SK-MEL-5 (cell line): ENCODE data around the gene RNF144A. TPM values are rescaled to one million over a fixed set of nuclear protein-coding genes. Genes with fewer than 3 reads are reported as not detected.

Experiments used
- DNase-seq: peaks from one replicate; pipeline ENCODE4 v3.0.0-alpha.2; 2016; ENCODE audit warnings: low read depth, low spot score
- in situ Hi-C: cut with HindIII; loops from 2 replicates; pipeline ENCODE4 v1.10.0; 2016; ENCODE audit warnings: low sequenced_read_pairs, high pct_unique_total_duplicates, low pct_unique_long_range_greater_than_20kb
- total RNA-seq: library from RNA; depleted of rRNA; stranded (reverse); fragments of >200 nt; shearing (Covaris generic); gene quantifications from 2 replicates; pipeline ENCODE4 v1.2.3, GENCODE V29; 2014

Gene RNF144A
- total RNA-seq, 1 experiment from 2014 or later = 83.1 TPM

DNA sequence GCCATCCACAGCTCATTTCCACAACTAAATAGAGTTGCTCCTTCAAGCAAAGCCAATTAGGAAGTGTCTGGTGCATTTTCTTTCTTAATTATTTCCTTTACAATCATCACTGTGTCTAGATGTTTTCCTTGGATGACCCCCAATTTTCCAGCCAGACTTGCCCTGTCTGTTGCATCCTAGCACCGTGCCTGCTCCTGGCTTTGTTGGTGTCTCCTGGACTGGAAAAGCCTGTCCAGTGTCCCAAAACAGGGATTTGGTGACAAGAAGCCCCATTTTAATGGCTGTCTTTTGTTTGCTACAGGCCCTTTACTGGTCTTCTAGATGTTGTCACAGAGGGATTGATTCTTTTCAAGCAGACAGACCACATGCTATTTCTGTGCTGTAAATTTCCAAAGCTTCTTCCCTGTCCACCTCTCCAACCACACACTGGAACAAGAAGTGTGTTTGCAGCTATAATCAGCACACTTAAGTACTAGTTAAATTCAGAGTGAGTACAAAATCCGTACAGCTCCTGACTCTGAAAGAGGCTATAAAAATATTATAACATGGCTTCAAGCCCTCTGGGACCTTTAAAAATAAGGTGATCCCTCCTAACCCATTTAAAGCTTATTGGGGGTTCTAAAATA is 38.4 kb downstream of the RNF144A start:
- in situ Hi-C loops = no loop called here

DNA sequence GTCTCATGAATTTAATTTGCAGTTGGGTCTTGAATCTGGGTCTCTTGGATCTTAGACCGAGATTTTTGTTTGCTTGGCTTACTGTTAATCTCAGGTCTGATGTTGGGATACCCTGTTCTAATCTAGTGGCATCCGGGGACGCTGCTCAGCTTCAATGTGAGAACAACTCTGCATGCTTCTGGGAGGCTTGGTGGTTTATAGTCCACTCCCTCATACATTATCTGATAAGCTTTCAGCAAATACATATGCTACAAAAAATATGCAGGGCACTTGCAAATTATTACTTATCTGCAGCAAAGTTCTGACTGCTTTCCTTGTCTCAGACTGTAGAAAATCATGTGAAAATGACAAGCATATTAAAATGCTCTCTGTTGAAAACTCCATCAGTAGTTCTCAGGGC is 39.4 kb downstream of the RNF144A start:
- DNase-seq = no peak
- in situ Hi-C loops = no loop called here

More for the DNA sequence above, 38.4 kb downstream of the RNF144A start:
- DNase-seq = no peak

DNA sequence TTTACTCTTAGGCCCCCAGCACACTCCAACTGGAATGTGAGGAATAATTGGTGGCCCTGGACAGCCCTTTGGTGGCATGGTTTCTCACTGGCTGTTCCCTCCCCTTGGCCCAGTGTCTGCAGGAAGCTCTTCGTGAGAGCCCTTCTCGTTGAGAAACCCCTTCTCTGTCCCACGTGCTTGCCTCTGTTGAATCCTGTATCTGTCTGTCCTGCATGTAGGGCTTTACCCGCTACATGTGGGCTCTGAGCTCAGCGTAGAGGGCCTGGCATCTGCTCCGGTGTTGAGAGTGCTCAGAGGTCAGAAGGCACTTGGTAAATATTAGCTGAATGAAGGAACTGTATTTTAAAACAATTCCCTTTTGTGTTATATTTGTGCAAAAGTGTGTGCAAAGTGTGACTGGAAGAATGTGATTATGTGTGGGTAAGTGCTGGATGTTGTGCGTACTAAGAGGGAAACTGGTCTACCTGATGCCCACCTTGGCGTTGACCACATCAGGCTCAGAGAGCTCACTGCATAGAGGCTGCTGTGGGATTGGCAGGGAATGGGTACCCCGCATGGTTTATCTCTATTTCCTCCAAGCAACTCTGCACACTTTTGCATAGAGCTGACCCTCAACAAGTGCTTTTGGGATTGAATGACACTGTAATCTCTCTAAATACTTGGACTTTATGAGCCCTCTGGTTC is 40.0 kb downstream of the RNF144A start:
- DNase-seq = no peak
- in situ Hi-C loops = no loop called here

DNA sequence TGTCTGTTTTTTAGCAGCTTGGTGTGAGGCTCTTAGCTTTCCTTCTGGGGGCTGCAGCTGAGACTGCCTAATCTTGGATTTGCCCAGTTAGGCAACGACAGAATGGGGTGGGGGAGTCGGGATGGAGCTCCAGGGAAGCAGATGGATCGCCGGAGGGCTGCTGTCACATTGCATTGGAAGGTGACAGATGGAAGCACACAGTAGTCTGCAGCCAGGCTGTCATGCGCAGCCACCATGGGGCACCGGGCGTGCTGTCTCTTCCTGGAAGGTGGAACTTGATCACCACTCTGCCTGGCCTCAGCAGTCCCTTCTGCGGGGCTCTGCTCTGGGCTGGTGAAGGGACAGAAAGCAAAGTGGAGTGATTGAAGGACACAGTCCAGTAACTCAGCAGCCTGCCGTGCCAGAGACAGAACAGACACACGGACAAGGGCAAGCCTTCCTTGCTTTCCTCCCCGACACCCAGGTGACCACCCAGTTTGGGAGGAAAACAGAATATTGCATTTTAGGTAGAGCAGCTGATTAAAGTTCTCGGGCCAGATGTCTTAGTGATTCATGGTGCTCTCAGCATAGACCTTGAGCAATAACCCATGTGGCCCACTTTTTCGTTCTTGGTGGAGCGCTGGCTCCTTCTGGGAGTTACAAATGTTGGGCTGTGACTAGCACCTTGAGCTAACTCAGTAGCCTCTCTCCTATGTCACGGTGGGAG is 40.9 kb downstream of the RNF144A start:
- DNase-seq = no peak

DNA sequence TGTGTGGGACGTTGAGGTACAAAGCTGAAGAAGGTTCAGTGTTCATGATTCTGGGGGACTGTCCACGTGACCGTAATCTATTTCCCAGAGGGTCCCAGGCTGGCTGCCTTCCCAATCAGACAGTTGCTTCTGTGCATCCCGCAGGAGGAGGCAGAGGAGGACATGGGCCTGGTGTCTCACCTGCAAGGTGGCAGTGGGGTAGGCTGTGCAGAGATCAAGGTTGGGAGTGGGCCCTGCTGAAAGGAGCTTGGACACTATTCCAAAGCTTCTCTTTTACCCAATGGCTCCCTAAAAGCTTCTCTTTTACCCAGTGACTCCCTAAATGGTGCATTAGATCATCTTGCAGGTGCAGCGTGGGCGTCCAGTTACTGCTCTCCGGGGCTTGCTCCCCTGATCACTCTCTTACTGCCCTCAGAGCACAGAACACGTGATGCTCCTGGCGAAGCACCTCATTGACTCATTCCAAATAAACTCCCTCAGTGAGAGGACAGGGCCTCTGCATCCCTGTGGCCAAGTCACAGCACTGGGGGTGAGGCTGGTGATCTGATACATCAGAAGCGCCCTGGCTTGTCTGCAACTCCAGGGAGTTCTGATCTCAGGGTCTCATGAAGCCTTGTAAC is 41.5 kb downstream of the RNF144A start:
- in situ Hi-C loops = no loop called here
- DNase-seq = no peak

More for the DNA sequence above, 40.9 kb downstream of the RNF144A start:
- in situ Hi-C loops = no loop called here

DNA sequence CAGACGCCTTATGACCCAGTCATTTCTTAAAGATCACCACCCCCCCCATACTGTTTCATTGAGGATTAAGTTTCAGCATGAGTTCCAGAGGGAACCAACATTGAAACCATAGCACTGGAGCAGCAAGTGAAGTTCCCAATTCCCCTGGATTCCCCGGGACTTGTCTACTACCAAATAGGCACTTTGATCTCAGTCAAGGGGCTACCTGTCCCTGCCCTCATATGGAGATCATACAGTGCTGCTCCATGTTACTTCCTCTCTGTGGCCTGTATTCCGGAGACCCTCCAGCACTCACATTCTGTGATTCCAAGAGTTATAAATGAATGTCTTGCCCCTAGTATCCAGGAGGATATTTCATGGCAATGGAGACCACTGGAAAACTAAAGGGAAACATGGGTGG is 42.5 kb downstream of the RNF144A start:
- DNase-seq = no peak
- in situ Hi-C loops = no loop called here

DNA sequence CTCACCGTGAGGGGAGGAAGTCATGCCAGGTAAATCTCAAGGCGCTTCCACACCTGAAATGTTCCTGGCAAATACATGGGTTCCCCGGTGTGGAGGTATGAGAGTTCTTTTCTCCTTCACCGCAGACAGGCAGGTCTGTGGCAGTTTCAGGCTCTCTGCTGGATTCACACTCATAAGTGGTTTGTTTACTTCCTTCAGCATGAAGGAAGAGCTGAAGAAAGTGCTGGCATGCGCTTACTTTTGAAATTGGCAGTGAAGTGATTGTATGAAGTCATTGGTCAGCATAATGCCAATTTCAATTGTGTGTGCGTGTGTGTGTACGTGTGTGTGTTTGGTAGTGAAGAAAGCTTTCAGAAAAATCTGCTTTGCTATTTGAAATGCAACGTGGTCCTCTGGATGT is 43.4 kb downstream of the RNF144A start:
- DNase-seq = no peak
- in situ Hi-C loops = no loop called here

DNA sequence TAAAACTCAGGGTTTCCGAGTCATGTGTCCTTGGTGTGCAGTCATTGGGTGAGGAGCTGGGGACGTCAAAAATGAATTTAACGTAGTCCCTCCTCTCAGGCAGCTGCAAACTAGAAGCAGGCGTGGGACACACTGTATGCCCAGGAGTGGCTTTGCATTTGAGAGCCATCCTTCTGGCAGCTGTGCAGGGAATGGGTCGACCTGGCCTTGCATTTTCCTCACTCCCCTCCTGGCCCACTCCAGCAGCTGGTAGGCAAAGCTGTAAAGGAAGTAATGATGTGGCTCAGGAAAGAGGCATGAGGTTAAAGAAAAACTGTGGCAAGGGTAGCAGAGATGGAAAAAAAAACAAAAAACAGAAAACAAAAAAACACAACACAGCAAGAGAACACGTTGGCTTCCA is 46.5 kb downstream of the RNF144A start:
- in situ Hi-C loops = no loop called here
- DNase-seq = no peak

DNA sequence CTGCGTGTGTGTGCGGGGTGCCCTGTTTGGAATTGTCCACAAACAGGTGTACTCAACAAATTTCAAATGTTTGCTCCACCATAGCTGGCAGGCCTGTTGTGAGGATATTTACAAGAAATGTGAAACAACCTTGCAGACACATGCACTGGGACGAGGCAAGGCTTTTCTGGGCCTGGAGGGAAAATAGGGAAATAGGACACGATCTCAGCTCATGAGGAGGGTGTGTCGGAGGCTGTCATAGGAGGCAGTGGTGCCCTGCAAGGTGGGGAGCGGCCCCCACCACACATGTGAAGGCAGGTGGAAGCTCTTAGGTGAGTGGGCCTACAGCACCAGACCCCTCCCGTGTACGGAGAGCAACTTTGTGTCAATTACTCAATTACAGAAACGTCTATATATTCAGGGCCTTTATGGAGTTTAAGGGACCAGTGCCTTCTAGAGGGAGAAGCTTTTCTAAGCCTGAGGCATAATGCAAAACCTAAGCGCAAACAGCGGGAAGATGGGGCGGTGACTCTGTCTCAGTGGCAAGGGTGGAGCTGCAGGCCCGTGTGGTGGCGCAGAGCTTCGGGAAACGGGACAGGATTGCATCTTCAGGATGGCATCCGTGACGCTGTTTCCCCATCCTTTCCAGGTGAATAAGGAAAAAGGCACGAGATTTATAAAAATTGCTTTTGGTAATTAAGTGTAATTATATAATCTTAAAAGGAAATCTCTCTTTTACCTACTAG is 48.0 kb downstream of the RNF144A start:
- in situ Hi-C loops = no loop called here

DNA sequence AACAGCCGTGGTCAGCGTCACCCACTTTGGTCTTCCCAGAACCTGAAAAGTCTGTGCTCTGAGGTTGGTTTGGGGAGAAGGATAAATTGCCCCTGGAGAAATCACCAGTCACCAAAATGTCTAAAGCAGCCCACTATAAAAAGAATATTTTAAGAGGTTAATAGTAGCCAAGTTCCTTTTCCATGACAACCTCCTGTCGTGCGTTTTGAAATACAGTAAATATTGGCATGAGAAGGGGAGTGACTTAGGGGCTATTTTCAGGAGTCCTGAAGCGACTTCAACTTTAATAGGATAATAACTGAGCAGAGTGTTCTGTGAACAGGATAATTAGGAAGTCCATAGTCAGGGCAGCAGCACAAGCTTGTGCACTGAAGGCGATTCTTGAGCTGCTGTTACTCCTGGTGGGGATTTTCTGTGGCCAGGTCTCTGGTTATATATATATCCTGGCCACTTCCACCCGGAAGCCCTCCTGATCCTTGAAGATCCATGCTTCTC is 49.3 kb downstream of the RNF144A start:
- in situ Hi-C loops = no loop called here

More for the DNA sequence above, 48.0 kb downstream of the RNF144A start:
- DNase-seq = no peak

DNA sequence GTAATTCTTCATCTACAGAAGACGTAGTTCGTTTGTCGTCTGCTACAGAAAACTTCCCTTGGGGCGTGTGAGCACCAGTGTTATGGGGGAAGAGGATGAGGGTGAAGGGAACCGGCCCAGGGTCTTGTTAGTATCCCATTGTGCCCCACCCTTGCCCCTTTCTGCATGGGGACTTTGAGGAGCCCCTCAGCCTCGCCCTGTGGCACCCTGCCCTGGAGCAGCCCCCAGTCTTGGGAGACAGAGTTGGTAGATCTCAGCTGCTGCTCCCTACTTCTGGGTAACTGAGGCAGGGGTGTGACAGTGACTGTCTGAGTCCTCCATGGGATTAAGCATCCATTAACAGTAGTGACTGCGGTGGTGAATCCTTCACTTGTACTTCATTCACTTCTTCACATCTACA is 50.1 kb downstream of the RNF144A start:
- in situ Hi-C loops = no loop called here
- no peak for DNase-seq

More for the DNA sequence above, 49.3 kb downstream of the RNF144A start:
- DNase-seq = no peak

DNA sequence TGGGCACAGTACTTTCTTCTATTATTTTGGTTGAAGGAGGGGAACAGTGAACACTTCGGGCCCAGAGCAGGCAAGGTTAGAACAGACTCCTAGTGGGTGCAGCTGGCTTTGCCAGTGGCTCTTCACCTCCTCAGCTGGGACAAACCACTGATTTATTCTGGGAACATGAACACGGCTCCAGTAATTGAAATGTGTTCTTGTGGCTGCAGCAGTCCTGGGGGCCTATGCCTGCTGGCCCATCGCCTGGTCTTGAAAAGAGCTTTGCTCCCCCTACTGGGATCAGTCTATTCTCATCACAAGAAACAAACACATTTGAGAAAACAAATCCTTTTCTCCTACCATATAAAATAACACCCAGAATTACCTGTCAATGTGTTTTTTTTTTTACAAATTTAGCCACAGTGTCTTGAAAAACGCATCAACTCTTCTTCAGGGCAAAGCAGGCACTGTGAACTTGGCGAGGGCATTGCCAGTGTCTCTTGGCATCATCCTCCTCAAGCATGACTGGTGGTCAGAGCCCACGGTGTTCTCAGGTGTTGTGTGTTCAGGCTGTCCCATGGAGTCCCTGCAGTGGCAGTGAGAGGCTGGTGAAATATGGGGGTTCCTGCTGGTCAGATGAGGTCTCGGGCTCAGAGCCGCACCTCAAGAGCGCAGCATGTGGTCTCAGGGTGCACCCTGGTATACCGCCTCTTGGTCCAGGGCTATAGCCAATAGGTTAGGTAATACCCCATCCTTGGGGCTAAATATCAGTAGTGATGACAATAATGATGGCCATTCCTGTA is 51.3 kb downstream of the RNF144A start:
- in situ Hi-C loops = no loop called here
- peak; percentile 56 for DNase-seq

DNA sequence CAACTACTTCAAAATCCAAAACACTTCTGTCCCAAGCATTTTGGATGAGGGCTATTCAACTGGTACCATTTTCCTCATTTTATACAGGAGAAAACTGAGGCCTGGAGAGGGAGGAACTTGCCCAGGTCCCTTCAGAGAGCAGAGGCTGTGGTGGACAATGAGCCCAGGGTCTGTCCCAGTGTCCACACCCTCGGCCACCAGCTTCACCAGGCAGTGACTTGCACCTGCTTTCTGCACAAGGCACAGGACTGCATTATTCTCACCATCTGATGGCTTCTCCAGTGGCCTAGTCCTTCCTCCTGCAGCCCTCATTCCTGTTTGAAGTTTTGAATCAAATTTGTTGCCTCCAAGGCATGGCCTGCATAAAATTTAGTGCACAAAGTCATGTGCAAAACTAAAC is 53.3 kb downstream of the RNF144A start:
- in situ Hi-C loops = no loop called here
- DNase-seq = no peak

DNA sequence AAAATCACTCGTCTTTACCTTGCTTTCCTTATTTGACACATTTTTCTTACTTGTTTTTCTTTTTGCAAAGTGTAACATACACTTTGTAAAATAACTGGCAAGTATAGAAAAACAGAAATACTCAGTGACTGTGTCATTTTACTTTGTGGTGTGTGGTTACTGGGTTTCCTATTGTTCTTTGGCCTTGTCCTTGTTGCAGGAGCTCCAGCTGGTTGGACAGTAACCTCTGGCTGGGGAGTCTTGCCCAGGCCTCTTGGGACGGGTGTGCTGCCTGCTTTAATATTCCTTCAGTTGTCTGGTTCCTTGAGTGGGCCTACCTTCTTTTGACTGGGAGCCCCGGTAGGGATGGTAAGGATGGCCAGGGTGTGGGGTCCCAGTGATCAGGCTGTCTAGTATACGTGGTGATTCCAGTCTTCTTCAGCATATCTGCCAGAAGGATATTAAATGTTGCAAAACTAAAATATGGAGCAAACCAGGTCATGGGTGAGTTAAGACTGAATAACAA is 53.8 kb downstream of the RNF144A start:
- in situ Hi-C loops = no loop called here
- no peak for DNase-seq

DNA sequence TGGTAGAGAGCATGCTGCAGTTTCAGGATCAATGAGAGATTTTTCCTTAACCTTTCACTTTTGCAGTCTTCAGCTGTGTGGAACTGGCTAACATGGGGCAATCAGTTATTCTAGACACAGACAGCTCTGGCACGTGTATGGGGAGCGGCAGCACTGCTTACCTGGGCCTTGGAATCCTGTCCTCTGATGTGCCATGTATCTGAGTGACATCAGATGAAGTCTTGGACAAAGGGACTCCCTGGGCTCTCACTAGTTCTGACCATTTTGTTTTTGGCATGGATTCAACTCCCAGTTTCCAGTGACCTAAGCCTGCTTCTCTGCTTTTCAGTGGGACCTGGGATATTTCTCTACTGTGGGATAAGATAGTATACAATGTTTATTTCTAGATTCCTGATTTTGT is 54.3 kb downstream of the RNF144A start:
- no peak for DNase-seq
- in situ Hi-C loops = no loop called here

DNA sequence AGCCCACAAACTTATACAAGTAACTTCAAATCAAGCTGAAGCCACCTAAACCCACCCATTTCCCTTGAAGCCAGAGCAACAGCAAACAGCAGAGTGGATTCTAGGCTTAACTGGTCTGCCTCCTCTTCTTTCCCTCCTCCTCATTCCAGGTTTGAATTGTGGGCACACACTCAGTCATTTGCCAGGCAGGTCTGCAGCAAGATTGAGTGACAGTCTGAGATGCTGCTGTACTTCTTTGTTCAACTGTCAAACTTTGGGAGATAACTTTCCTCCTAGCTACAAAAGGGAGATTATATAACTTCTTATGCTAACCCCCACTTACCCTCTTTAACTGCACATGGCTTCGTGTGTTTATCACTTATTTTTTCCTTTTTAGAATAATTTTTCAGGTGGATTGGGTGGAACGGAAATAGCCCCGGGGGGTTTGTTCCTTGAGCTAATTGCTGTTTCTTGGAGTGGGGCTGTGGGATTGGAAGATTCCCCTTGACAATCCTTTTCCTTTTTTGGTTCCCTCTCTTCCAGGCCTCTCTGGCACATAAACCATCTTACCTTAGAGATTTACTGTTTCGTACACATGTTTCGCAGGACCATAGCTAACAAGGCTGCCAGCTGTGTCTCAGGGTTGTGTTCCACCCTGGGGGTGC is 55.0 kb downstream of the RNF144A start:
- no peak for DNase-seq
- in situ Hi-C loops = no loop called here
